CD8-positive, alpha-beta memory T cell (primary cell): ENCODE results near the gene EBP. TPM values are rescaled to one million over a fixed set of nuclear protein-coding genes. Genes with fewer than 3 reads are reported as not detected.

Experiments used
- CTCF ChIA-PET: fragments of 350-600 bp; sonication (Branson Sonifier 250); formaldehyde crosslinking; loops from one replicate; lab custom pipeline; 2021; ENCODE audit warnings: antibody characterized with exemption; lab: Charles Lee
- POLR2A ChIA-PET: fragments of 350-600 bp; sonication (Branson Sonifier 250); formaldehyde crosslinking; loops from one replicate; lab custom pipeline; 2021; ENCODE audit warnings: antibody characterized with exemption; lab: Charles Lee
- DNase-seq, 5 donors: peaks; one replicate each; pipeline versions ENCODE4 v3.0.0 to v3.0.0-alpha.2; 2020 to 2022; ENCODE audit warnings: mixed read lengths in 1 of 5
- H3K27ac ChIP-seq: one replicate; pipeline ENCODE4 v1.7.0; 2013; ENCODE audit warnings: low read depth, mild to moderate bottlenecking, low read length, moderate library complexity
- H3K27me3 ChIP-seq: 2 replicates; pipeline ENCODE4 v1.7.0; 2013; ENCODE audit warnings: low read length, mild to moderate bottlenecking; ENCODE audit not compliant: insufficient read depth, poor library complexity, severe bottlenecking
- H3K36me3 ChIP-seq: 2 replicates; pipeline ENCODE4 v1.7.0; 2013; ENCODE audit warnings: mild to moderate bottlenecking, low read length, moderate library complexity; ENCODE audit not compliant: insufficient read depth
- H3K4me1 ChIP-seq: 2 replicates; pipeline ENCODE4 v1.7.0; 2013; ENCODE audit warnings: mild to moderate bottlenecking, low read length, moderate library complexity; ENCODE audit not compliant: insufficient read depth
- H3K4me3 ChIP-seq: 2 replicates; pipeline ENCODE4 v1.7.0; 2013; ENCODE audit warnings: mild to moderate bottlenecking, low read length
- H3K9me3 ChIP-seq: 2 replicates; pipeline ENCODE4 v1.7.0; 2013; ENCODE audit warnings: mild to moderate bottlenecking, low read length
- H3K27ac Mint-ChIP-seq, 8 donors: one replicate each; pipeline ENCODE4 v1.8.0; 2020 to 2021; ENCODE audit warnings: mixed read lengths in 8 of 8, mild to moderate bottlenecking in 6 of 8, inconsistent platforms in 3 of 8, moderate library complexity in 3 of 8
- H3K27me3 Mint-ChIP-seq, 2 donors: one replicate each; pipeline ENCODE4 v1.8.0; 2020 to 2021; ENCODE audit warnings: mixed read lengths in 2 of 2, mild to moderate bottlenecking in 1 of 2, moderate library complexity in 1 of 2
- H3K36me3 Mint-ChIP-seq, 3 donors: one replicate each; pipeline ENCODE4 v1.8.0; 2020 to 2021; ENCODE audit warnings: mixed read lengths in 3 of 3, inconsistent platforms in 1 of 3, mild to moderate bottlenecking in 1 of 3
- H3K4me1 Mint-ChIP-seq, 3 donors: one replicate each; pipeline ENCODE4 v1.8.0; 2020 to 2021; ENCODE audit warnings: mixed read lengths in 3 of 3, inconsistent platforms in 1 of 3, mild to moderate bottlenecking in 1 of 3
- H3K4me3 Mint-ChIP-seq, 7 donors: one replicate each; pipeline ENCODE4 v1.8.0; 2020 to 2021; ENCODE audit warnings: mixed read lengths in 7 of 7, mild to moderate bottlenecking in 6 of 7, moderate library complexity in 4 of 7, inconsistent platforms in 2 of 7
- H3K9me3 Mint-ChIP-seq, 5 donors: one replicate each; pipeline ENCODE4 v1.8.0; 2020 to 2022; ENCODE audit warnings: mixed read lengths in 5 of 5, mild to moderate bottlenecking in 3 of 5, moderate library complexity in 2 of 5, inconsistent platforms in 1 of 5
- polyA plus RNA-seq: library from polyadenylated mRNA; unstranded; fragments of 300-500 nt; fragmentation: Illumina TruSeq; gene quantifications from one replicate; pipeline ENCODE4 v1.2.3, GENCODE V29; 2021
- total RNA-seq, 2 experiments: library from RNA; stranded (reverse); gene quantifications; one replicate each; pipeline ENCODE4 v1.2.3, GENCODE V29; 2021

Gene EBP
- total and polyA plus RNA-seq, 3 experiments from 2014 or later = 109 to 153 (median 150) TPM

- Mint-ChIP-seq H3K36me3 (peaks cover 0 to 18% (median 2%) of the 10 kb centered on the region in 3 donors), H3K27me3 (no peaks in the 10 kb centered on the region), H3K27ac (no peak overlapping the region), H3K4me1 (no peaks in the 10 kb centered on the region), H3K4me3 (no peak overlapping the region), H3K9me3 (no peaks in the 10 kb centered on the region)
- no peaks in the 10 kb centered on the region for H3K9me3 ChIP-seq
- H3K27ac ChIP-seq = no peak overlapping the region
- DNase-seq = no peak
- H3K27me3 ChIP-seq = no peaks in the 10 kb centered on the region
- H3K4me1 ChIP-seq = no peaks in the 10 kb centered on the region
- ChIA-PET CTCF (no interaction called here), POLR2A (no interaction called here)
- no peaks in the 10 kb centered on the region for H3K36me3 ChIP-seq
- no peak overlapping the region for H3K4me3 ChIP-seq
These were observed 34.2 kb upstream of the EBP start for GRCh38 chrX:48487362-48487798.

GRCh38 chrX:48488034-48488433, 33.6 kb upstream of the EBP start:
- no peaks in the 10 kb centered on the region for H3K4me1 Mint-ChIP-seq
- no peaks in the 10 kb centered on the region for H3K36me3 ChIP-seq
- H3K9me3 Mint-ChIP-seq = no peaks in the 10 kb centered on the region
- H3K9me3 ChIP-seq = no peaks in the 10 kb centered on the region
- DNase-seq = no peak
- ChIA-PET CTCF (no interaction called here), POLR2A (no interaction called here)
- peaks cover 0 to 12% (median 0%) of the 10 kb centered on the region in 3 donors for H3K36me3 Mint-ChIP-seq
- no peaks in the 10 kb centered on the region for H3K27me3 ChIP-seq
- H3K27me3 Mint-ChIP-seq = no peaks in the 10 kb centered on the region
- no peaks in the 10 kb centered on the region for H3K4me1 ChIP-seq
- no peak overlapping the region for H3K4me3 ChIP-seq
- H3K27ac Mint-ChIP-seq = no peak overlapping the region
- no peak overlapping the region for H3K27ac ChIP-seq
- no peak overlapping the region for H3K4me3 Mint-ChIP-seq

DNA sequence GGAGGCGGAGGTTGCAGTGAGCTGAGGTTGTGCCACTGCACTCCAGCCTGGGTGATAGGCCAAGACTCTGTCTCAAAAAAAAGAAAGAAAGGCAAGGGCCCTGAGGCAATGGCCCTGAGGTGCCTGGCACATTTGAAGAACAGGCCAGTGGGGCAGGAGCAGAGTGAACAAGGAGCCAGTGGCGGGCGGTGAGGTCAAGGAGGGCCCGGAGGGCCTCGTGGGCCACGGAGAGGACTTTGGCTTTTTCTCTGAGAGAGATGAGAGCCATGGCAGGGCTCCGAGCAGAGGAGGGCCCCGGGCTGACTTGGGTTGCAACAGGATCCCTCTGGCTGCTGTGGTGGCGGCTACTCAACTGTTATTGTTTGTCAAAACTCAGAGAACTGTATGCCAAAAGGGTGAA, 32.3 kb upstream of the EBP start:
- Histone ChIP-seq H3K4me3 (no peak overlapping the region), H3K4me1 (no peaks in the 10 kb centered on the region), H3K27me3 (no peaks in the 10 kb centered on the region), H3K9me3 (no peaks in the 10 kb centered on the region), H3K27ac (no peak overlapping the region), H3K36me3 (no peaks in the 10 kb centered on the region)
- ChIA-PET POLR2A (no interaction called here), CTCF (no interaction called here)
- Mint-ChIP-seq H3K4me1 (no peaks in the 10 kb centered on the region), H3K4me3 (no peak overlapping the region), H3K9me3 (no peaks in the 10 kb centered on the region), H3K36me3 (peaks cover 0 to 5% (median 0%) of the 10 kb centered on the region in 3 donors), H3K27me3 (no peaks in the 10 kb centered on the region), H3K27ac (no peak overlapping the region)
- DNase-seq = no peak

- H3K27ac ChIP-seq = no peak overlapping the region
- Mint-ChIP-seq H3K27ac (no peak overlapping the region), H3K36me3 (peaks cover 0 to 5% (median 0%) of the 10 kb centered on the region in 3 donors), H3K9me3 (no peaks in the 10 kb centered on the region), H3K4me1 (no peaks in the 10 kb centered on the region), H3K27me3 (no peaks in the 10 kb centered on the region), H3K4me3 (no peak overlapping the region)
- CTCF ChIA-PET = no interaction called here
- no peaks in the 10 kb centered on the region for H3K36me3 ChIP-seq
- no peak for DNase-seq
- no peaks in the 10 kb centered on the region for H3K4me1 ChIP-seq
- no peaks in the 10 kb centered on the region for H3K27me3 ChIP-seq
- POLR2A ChIA-PET = no interaction called here
- no peak overlapping the region for H3K4me3 ChIP-seq
- no peaks in the 10 kb centered on the region for H3K9me3 ChIP-seq
These were observed 31.7 kb upstream of the EBP start for GRCh38 chrX:48489892-48490291.

DNA sequence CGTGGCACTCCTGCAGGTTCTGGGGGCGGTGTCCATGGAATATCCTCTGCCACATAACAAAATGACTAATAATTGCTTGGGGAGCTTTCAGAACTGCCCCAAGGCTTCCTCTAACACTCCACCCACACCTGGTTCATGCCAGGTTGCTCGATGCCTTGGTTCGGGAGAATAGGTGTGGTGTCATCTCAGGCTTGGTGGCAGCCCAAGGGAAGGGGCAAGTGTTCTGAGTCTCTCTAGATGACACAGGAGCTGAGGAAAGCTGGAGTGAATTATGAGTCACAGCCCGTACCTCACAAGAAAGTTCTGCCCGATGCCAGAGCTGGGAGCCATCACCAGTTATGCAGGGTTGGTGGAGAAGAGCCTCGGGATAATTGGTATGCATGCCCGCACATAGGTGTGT, 30.9 kb upstream of the EBP start:
- H3K4me1 ChIP-seq = no peaks in the 10 kb centered on the region
- no peaks in the 10 kb centered on the region for H3K9me3 ChIP-seq
- no peak overlapping the region for H3K27ac ChIP-seq
- ChIA-PET CTCF (no interaction called here), POLR2A (no interaction called here)
- Mint-ChIP-seq H3K36me3 (peaks cover 0 to 5% (median 0%) of the 10 kb centered on the region in 3 donors), H3K4me3 (no peak overlapping the region), H3K27ac (no peak overlapping the region), H3K27me3 (peaks cover 0 to 2% of the 10 kb centered on the region in 2 donors), H3K4me1 (no peaks in the 10 kb centered on the region), H3K9me3 (no peaks in the 10 kb centered on the region)
- no peaks in the 10 kb centered on the region for H3K36me3 ChIP-seq
- DNase-seq = no peak
- H3K4me3 ChIP-seq = no peak overlapping the region
- H3K27me3 ChIP-seq = no peaks in the 10 kb centered on the region

- Mint-ChIP-seq H3K4me3 (no peak overlapping the region), H3K27ac (no peak overlapping the region), H3K36me3 (peaks cover 0 to 5% (median 0%) of the 10 kb centered on the region in 3 donors), H3K9me3 (no peaks in the 10 kb centered on the region), H3K4me1 (no peaks in the 10 kb centered on the region), H3K27me3 (peaks cover 0 to 6% of the 10 kb centered on the region in 2 donors)
- H3K27me3 ChIP-seq = no peaks in the 10 kb centered on the region
- POLR2A ChIA-PET = no interaction called here
- no peak overlapping the region for H3K27ac ChIP-seq
- DNase-seq = no peak
- H3K9me3 ChIP-seq = no peaks in the 10 kb centered on the region
- CTCF ChIA-PET = no interaction called here
- H3K4me1 ChIP-seq = no peaks in the 10 kb centered on the region
- no peaks in the 10 kb centered on the region for H3K36me3 ChIP-seq
- H3K4me3 ChIP-seq = no peak overlapping the region
These were observed 29.8 kb upstream of the EBP start for GRCh38 chrX:48491809-48492208.

GRCh38 chrX:48492293-48492910, 29.2 kb upstream of the EBP start:
- no peaks in the 10 kb centered on the region for H3K36me3 ChIP-seq
- H3K9me3 Mint-ChIP-seq = peaks cover 0 to 2% (median 0%) of the 10 kb centered on the region in 5 donors
- no peaks in the 10 kb centered on the region for H3K9me3 ChIP-seq
- H3K27me3 Mint-ChIP-seq = peaks cover 0 to 9% of the 10 kb centered on the region in 2 donors
- no peaks in the 10 kb centered on the region for H3K4me1 ChIP-seq
- H3K4me3 Mint-ChIP-seq = no peak overlapping the region
- H3K27ac ChIP-seq = no peak overlapping the region
- DNase-seq = no peak
- H3K27ac Mint-ChIP-seq = no peak overlapping the region
- ChIA-PET CTCF (no interaction called here), POLR2A (no interaction called here)
- H3K4me3 ChIP-seq = no peak overlapping the region
- H3K27me3 ChIP-seq = no peaks in the 10 kb centered on the region
- H3K36me3 Mint-ChIP-seq = peaks cover 0 to under 1% (median 0%) of the 10 kb centered on the region in 3 donors
- H3K4me1 Mint-ChIP-seq = no peaks in the 10 kb centered on the region

DNA sequence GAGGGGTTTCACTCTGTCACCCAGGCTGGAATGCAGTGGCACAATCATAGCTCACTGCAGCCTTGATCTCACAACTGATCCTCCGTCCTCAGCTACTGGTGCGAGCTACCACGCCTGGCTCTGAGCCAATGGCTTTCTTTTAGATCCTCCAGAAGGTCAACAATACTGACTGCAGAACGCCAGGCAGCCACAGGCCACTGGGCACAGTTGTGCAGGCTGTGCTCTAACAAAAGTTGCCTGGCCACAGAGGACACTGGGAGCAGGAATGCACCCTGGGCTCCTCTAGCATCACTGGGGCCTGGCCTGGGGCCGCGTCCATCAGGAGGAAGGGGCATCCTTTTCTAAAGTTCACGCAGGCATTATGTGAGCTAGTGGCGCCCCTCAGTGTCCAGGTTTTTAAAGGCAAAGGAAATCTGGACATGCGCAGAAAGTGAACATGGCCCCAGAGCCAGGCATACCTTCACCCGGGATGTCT, 27.7 kb upstream of the EBP start:
- H3K4me3 ChIP-seq = no peak overlapping the region
- peaks cover 0 to 9% of the 10 kb centered on the region in 2 donors for H3K27me3 Mint-ChIP-seq
- CTCF ChIA-PET = no interaction called here
- H3K27ac ChIP-seq = no peak overlapping the region
- no peaks in the 10 kb centered on the region for H3K27me3 ChIP-seq
- H3K36me3 ChIP-seq = no peaks in the 10 kb centered on the region
- H3K4me3 Mint-ChIP-seq = no peak overlapping the region
- no peaks in the 10 kb centered on the region for H3K36me3 Mint-ChIP-seq
- H3K4me1 Mint-ChIP-seq = no peaks in the 10 kb centered on the region
- POLR2A ChIA-PET = no interaction called here
- peaks cover 0 to 2% (median 0%) of the 10 kb centered on the region in 5 donors for H3K9me3 Mint-ChIP-seq
- H3K27ac Mint-ChIP-seq = no peak overlapping the region
- no peak for DNase-seq
- H3K4me1 ChIP-seq = no peaks in the 10 kb centered on the region
- no peaks in the 10 kb centered on the region for H3K9me3 ChIP-seq
